ENCODE data around the gene ZNF382.
A peak's percentile ranks its signal among the peaks of the same experiment; 100 is the strongest.
"Not testable (repeated sequence)": the region's sequence is repeated elsewhere in the genome, so short reads cannot be mapped to it uniquely, and the experiment has no call there.

ZNF382 gene

DNA sequence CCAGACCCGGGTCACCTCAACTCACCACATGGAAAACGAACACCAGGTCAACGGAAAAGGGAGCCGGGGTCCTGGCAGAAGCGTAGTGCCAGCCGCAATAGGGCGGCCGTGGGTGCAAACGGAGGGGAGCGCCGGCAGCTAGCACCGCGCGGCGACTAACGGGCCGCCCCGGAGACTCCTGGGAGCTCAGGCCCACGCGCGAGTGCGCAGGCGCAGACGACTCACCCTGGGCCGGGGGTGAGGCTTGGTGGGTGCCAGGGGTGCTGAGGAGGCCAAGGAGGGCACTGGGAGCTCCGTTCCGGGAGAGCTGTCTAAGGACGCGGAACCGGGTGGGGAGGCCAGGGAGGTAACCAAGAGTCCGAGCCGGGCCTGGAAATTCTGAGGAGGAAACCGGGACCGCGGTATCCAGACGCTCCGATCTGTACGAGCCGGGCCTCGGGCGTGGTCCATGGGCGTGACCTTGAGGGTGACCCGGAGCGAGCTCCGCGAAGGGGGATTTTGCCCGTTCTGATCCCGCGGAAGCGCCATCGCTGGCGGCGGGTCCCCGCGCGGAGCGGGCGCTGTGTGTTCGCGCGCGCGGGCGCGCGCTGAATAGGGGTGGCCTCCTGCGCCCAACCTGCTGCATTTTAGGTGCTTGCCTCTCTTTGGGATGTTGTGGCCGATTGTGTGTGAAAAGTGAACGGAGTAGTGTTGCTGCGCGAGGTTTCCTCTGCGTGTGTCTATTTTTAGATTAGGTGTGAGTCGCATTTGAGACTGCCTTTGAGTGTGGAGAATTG is at the start of gene ZNF382:
Gene ZNF382, plus strand, starts transcription at position 213 of the 776 bp plus-strand sequence. CDS start 4,602 bp downstream, outside the sequence.
- DNase-seq, result peak; percentile 36 to 56

DNA sequence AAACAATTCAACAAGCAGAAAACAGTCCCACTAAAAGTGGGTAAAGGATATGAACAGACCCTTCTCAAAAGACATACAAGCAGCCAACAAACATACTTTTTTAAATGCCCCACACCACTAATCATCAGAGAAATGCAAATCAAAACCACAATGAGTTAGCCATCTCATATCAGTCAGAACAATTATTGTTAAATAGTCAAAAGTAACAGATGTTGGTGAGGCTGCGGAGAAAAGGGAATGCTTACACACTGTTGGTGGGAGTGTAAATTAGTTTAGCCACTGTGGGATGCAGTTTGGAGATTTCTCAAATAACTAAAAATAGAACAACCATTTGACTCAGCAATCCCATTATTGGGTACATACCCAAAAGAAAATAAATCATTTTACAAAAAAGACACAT is 40.7 kb upstream of the ZNF382 start:
- DNase-seq, result peak in 1 of 2 donors; percentile 2

DNA sequence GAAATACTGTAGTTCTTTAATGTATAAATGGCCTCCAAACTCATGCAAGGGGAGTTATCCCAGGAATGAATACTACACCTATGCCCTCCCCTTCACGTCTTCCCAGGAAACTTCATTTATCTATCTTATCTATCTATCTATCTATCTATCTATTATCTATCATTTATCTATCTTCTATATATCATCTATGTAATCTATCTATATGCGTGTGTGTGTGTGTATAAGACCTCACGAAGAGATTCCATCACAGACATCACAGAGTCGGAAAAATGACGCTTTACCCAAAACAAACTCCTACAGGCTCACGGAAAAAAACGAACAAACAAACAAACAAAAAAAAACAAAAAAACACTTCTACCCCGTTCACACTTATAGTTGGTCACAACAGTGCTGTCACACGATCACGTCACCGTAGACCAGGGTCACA is 32.5 kb upstream of the ZNF382 start:
- no peak for DNase-seq

DNA sequence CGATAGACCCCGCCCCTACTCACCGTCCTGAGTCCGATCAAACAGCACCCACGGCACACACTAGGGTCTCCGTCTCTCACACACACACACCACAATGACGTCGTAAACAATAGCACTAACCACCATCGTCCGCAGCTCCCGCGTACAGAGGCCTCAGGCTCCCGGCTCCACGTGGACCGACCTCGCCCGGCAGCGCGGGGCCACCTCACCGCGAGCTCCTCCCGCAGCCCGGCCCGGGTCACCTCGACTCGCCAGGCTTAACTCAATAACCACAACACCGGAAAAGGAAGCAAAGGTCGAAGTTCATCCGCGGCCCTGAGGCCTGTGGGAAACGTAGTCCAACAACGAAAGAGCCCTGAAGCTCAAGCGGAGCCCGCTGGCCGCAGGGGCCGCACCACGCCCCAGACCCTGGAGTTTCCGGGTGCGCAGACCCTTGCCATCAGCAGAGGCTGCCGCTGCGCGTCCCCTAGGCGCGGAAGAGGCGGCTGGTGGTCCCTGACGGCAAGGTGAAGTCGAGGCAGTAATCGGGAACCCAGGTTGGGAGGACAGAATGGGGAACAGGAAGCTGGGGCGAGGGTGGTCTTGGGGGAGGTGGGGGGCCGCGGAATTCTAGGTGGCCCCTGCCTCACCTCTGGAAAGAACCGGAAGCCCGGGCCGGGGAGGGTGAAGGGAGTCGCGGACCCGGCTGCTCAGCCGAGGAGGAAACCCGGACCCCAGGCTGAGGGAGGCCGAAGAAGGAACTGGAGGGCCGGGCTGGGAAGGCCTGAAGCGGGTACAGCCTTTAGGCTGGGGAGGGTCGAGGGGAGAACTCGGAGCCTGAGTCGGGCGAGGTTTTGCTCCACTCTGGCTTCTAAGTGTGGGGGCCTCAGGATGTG is 31.9 kb upstream of the ZNF382 start, which contains the start of gene ZNF529:
Gene ZNF529, minus strand, starts transcription at position 273 of the 875 bp plus-strand sequence. CDS start 946 bp downstream, outside the sequence.
- DNase-seq, result peak; percentile 83 to 86

DNA sequence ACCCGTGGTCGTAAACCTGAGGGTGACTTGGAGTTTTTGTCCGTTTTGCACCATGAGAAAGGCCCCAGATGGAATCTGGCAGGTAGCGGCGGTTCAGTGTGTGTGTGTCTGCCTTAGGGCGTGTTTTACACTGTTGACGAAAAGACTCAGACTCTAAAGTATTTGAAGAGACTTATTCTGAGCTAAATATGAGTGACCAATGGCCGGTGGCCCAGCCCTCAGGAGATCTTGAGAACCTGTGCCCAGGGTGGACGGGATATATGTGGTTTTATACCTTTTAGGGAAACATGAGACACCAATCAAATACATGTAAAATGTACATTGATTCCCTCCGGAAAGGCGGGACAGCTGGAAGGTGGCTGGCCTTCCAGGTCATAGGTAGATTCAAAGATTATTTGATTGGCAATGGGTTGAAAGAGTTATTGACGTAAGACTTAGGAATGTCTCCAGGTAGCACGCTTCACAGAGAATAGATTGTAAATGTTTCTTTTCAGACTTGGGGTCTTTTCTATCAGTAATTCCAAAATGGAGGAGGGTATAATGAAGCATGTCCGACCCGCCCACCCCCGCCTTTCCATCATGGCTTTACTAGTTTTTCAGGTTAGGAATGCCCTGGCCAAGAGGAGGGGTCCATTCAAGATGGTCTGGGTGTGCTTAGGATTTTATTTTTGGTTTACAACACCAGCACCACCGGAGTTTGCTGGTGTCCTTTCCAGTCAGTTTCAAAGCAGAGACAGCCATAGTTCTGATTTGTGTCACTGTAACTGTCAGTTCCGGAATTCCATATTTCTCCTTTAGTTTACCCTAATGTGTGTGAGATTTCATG is 31.0 kb upstream of the ZNF382 start:
- no peak for DNase-seq

DNA sequence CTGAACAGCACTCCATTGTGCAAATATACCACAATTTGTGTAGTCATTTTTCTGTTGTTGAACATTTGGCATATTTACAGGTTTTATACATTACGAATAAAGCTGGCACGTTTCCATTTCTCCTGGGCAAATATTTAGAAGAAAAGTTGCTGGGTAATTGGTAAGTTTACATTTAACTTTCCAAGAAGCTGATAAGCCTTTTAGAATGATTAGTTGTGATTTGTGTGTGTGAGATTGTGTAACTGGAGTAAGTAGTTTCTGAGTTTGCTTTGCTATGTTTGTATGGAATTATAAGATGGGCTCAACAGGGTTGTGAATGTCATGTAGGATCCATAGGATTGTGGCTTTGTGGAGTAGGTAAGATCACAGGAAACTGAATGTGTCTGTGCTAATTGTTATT is 30.4 kb upstream of the ZNF382 start:
- DNase-seq, result no peak

DNA sequence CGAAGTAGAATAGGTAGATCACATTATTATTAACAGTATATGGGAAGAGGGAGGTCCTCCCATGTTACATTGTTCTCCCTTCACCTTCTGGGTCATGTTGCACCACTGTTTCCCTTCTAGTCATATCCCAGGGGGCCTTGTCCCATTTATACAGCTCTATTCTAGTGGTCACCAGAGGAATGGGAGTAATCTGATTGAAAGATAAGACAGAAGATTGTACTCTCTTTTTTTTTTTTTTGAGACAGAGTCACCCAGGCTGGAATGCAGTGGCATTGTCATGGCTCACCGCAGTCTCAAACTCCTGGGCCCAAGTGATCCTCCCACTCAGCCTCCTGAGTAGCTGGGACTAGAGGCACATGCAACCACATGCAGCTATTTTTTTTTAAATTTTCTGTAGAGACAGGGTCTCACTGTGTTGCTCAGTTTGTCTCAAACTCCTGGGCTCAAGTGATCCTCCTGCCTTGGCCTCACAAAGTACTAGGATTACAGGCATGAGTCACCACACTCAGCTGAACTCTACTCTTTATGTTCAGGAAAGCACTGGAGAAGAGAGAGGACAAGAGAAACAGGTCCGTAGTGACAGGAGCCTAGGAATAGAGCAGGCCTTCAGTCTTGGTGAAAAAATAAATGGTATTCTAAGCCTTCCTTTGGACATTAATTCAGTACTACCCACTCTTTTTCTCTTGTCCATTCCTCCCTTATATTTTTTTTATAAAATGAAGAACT is 27.7 kb upstream of the ZNF382 start:
- DNase-seq, result no peak

DNA sequence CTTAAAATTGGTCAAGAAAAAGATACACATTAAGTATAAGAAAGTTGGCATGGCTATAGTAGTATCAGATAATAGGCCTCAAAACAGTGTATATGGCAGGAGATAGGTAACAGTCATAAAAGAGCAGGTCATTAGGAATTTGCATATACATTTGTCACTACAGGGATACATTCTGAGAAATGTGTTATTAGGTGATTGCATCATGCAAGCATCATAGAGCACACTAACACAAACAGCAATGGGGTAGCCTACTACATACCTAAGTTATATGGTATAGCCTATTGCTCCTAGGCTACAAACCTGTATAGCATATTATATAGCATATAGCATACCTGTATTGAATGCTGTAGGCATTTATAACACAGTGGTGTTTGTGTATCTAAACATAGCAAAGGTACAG is 25.9 kb upstream of the ZNF382 start:
- no peak for DNase-seq

DNA sequence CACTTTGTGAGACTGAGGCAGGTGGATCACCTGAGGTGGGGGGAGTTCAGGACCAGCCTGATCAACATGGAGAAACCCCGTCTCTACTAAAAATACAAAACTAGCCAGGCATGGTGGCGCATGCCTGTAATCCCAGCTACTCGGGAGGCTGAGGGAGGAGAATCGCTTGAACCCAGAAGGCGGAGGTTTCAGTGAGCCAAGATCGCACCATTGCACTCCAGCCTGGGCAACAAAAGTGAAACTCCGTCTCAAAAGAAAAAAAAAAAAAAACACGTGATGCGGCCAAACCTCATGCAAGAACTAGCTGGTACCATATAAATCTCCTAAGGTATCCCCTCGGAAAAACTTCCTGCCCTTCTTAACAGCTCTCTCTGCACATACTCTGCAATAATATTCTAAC is 2.4 kb upstream of the ZNF382 start:
- not testable (repeated sequence) for DNase-seq

DNA sequence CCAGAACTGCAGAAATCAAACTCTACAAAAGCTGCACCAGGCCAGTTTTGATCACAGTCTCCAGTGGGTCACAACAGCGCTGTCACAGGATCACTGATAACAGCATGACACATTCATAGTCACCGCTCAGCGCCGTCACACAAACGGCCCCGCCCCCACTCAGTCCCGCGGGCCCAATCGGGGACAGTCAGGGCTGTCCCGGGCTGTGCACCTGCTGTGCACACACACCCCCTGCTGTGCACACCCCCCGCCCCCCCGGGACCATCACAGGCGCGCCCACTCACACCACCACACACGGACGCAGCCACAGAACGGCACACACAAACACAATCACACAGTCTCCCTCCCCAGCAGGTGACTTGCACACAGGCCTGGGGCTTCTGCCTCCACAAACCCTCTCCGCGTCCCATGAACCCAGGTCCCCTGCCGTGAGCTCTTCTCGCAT is 435 bp upstream of the ZNF382 start:
- DNase-seq, result peak; percentile 21 to 45

DNA sequence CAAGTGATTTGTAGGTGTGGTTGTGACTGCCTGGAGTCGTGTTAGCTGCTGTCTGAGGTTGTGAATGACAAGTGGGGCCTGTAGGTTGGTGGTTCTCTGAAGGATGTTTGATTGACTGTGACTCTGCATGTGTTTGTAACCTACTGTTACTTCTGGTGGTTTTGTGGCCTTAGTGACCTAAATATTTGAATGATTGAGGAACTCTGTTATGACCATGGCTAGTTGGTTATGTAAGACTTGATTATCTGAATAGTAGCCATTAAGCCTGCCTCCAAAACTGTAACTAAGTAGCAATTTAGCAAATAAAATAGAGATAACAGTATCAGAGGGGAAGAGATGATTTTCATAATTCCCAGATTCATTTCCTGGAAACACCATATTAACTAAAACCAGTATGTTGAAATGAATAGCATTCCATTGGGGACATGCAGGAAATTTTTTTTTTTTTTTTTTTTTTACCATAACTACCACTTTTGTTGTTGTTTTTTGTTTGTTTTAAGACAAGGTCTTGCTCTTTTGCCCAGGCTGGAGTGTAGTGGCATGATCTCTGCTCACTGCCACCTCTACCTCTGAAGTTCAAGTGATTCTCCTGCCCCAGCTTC is 865 bp downstream of the ZNF382 start:
- no peak for DNase-seq

DNA sequence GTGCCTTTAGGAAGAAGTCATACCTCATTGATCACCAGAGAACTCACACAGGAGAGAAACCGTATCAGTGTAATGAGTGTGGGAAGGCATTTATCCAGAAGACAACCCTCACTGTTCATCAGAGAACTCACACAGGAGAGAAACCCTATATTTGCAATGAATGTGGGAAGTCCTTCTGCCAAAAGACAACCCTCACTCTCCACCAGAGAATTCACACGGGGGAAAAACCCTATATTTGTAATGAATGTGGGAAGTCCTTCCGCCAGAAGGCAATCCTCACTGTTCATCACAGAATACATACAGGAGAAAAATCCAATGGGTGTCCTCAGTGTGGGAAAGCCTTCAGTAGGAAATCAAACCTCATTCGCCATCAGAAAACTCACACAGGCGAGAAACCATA is 21.9 kb downstream of the ZNF382 start:
- no peak for DNase-seq

DNA sequence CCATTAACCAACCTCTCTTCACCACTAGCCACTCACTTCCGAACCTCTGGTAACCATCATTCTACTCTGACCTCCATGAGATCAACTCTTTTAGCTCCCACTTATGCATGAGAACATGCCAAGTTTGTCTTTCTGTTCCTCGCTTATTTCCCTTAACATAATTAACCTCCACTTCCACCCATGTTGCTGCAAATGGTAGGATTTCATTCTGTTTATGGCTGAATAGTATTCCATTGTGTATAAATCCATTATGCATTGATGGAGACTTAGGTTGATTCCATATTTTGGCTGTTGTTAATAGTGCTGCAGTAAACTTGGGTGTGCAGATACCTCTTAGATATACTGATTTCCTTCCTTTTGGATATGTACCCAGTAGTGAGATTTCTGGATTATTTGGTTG is 30.2 kb downstream of the ZNF382 start:
- no peak for DNase-seq

DNA sequence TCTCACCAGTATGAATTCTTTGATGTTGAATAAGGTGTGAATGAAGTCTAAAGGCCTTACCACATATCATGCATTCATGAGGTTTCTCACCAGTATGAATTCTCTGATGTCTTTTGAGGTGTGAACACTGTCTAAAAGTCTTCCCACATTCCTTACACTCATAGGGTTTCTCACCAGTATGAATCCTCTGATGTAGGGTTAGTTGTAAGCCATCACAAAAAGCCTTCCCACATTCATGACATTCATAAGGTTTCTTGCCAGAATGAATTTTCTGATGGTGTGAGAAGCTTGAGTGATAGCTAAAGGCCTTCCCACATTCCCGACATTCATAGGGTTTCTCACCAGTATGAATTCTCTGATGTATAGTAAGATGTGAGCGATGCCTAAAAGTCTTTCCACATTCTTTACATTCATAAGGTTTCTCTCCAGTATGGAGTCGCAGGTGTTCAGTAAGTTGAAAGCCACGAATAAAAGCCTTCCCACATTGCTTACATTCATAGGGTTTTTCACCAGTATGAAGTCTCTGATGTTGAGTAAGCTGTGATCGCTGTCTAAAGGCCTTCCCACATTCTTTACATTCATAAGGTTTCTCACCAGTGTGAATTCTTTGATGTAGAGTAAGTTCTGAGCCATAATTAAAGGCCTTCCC is 33.9 kb downstream of the ZNF382 start:
- DNase-seq, result no peak

DNA sequence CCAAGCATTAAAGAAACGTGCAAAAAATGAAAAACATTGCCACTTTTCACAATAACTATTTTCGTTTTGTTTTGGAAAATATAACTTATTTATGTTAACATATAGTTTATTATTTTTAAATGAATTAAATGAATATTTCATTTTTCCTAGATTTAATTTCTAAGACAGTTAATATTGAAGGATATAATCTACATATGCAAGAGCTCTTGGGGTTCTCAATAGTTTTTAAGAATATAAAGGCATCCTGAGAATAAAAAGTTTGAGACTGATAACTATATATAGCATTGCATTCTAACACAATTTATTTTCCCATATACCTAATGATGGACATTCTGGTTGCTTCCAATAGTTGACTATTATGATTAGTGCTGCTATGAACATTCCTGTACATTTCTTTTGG is 41.6 kb downstream of the ZNF382 start:
- DNase-seq, result no peak

DNA sequence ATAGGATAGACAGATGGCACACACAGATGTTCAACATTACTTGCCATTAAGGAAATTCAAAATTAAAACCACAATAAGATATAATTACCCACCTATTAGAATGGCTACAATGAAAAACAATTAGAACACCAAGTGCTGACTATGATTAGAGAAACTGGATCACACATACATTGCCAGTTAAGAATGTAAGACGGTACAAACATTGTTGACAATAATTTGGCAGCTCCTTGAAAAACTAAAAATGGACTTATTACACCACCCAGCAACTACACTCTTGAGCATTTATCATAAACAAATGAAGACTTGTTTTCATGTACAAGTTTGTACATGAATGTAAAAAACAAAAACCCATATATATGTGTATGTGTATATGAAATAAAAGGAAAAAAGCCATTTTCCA is 47.8 kb downstream of the ZNF382 start:
- no peak for DNase-seq

DNA sequence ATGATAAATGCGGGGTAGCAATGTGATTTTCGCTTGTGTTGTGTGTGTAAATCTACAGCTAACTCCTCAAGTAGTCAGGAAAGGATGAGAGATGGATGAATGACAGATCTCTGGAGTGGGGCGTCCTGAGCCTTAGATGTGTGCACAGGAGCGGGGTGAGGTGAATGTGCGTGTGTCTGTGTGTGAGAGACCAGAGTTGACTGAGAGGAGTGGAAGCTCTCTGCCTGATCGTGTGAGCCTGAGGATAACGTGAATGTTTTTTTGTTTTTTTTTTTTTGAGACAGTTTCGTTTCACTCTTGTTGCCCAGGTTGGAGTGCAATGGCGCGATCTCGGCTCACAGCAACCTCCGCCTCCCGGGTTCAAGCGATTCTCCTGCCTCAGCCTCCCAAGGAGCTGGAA is 60.7 kb downstream of the ZNF382 start:
- no peak for DNase-seq

DNA sequence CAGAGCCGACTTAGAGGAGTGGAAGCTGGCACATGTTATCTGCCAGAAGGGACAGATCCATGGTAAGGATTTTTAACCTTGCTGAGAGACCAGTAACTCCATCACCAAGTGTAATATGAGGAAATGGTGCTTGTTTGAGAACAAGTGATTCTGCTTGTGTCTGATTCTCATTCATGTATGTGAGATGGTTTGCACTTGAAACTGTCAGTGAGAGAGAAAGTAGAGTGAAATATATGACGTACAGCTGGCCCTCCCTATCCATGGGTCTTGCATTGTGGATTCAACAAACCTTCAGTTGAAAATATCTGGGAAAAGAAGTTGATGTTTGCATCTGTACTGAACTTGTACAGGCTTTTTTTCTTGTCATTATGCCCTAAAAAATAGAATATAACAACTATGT is 63.5 kb downstream of the ZNF382 start:
- DNase-seq, result no peak

DNA sequence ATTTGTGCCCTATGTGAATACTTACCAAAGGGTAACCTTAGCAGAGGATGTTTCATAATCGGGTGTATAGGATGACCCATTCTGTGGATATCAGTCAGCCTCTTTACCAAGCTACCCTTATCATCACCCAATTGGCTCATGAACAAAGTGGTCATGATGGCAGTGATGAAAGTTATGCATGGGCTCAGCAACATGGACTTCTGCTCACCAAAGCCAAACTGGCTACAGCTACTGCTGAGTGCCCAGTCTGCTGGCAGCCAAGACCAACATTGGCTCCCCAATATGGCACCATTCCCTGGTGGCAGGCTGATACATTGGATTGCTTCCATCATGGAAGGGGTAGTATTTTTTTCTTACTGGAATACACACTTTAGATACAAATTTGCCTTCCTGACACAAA is 67.3 kb downstream of the ZNF382 start:
- no peak for DNase-seq

DNA sequence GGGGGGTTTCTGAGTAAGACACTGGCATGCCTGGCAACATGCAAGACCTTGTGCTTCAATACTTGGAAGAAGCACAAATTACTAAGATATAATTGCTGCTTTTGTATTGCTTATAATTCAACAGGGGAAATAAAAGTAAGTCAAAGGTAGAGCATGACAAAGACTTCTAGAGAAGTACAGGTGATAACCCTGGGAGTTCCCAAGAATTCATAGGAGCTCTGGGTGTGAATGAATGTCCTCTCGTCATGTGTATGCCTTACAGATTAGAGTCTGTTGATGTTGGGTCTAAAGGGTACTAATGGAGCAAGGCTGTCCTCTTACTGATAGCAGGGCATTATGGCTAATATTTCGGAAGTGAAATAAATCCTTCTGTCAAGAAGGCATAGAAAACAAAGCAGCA is 69.1 kb downstream of the ZNF382 start:
- no peak for DNase-seq

DNA sequence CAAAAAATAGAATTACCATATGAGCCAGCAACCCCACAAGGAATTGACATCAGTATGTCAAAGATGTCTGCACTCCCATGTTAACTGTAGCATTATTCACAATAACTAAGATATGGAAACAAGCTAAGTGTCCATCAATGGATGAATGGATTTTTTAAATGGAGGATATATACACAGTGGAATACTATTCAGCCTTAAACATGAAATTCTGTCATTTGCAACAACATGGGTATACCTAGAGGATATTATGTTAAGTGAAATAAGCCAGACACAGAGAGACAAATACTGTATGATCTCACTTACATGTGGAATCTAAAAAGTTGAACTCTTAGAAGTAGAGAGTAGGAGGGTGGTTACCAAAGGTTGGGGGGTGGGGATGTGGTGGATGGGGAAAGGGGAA is 74.3 kb downstream of the ZNF382 start:
- DNase-seq, result no peak
